OCI-LY7 (cell line): Measurements from ENCODE around the gene ATP5PD. TPM values are rescaled to one million over a fixed set of nuclear protein-coding genes. Genes with fewer than 3 reads are reported as not detected.

Experiments
- BruUV-seq: library from RNA; stranded (reverse); fragments of 400-500 nt; replicated peaks from 2 replicates; lab custom pipeline; 2021; lab: Mats Ljungman, UMichigan
- CTCF ChIA-PET: fragments of 300-600 bp; sonication (Branson Sonifier 250); formaldehyde crosslinking; loops from one replicate; lab custom pipeline; 2022; ENCODE audit warnings: antibody characterized with exemption; ENCODE audit not compliant: unreplicated experiment; lab: Charles Lee
- POLR2A ChIA-PET: fragments of 300-600 bp; sonication (Branson Sonifier 250); formaldehyde crosslinking; loops from one replicate; lab custom pipeline; 2022; ENCODE audit warnings: antibody characterized with exemption; lab: Charles Lee
- DNase-seq: peaks from one replicate; pipeline ENCODE4 v3.0.0-alpha.2; 2015; ENCODE audit warnings: low spot score
- H2AFZ ChIP-seq: fragments of 200-600 bp; sonication (generic), shearing (Covaris generic); 2 replicates; pipeline ENCODE4 v1.6.1; 2014; ENCODE audit warnings: mild to moderate bottlenecking, antibody characterized with exemption, low read length, moderate library complexity
- H3K27ac ChIP-seq: fragments of 200-600 bp; sonication (generic); 2 replicates; pipeline ENCODE4 v1.5.1; 2014; ENCODE audit warnings: mixed run types, low read depth, mild to moderate bottlenecking, moderate library complexity, low read length, inconsistent platforms; ENCODE audit not compliant: poor library complexity, severe bottlenecking
- H3K36me3 ChIP-seq: fragments of 200-600 bp; sonication (generic); 2 replicates; pipeline ENCODE4 v1.6.1; 2014; ENCODE audit warnings: mild to moderate bottlenecking, antibody characterized with exemption, low read length, moderate library complexity, mixed read lengths; ENCODE audit not compliant: insufficient read depth
- H3K4me1 ChIP-seq: fragments of 200-600 bp; sonication (generic); 2 replicates; pipeline ENCODE4 v1.5.1; 2014; ENCODE audit warnings: mild to moderate bottlenecking, low read length; ENCODE audit not compliant: insufficient read depth, poor library complexity, severe bottlenecking
- H3K4me2 ChIP-seq: fragments of 200-600 bp; sonication (generic); 2 replicates; pipeline ENCODE4 v1.6.1; 2014; ENCODE audit warnings: mild to moderate bottlenecking, low read length
- H3K4me3 ChIP-seq: fragments of 200-600 bp; sonication (generic); 2 replicates; pipeline ENCODE4 v1.5.1; 2014; ENCODE audit warnings: mild to moderate bottlenecking, low read depth, low read length; ENCODE audit not compliant: poor library complexity, severe bottlenecking
- H3K79me2 ChIP-seq: fragments of 200-600 bp; sonication (generic); 2 replicates; pipeline ENCODE4 v1.6.1; 2016; ENCODE audit warnings: low read depth, mild to moderate bottlenecking, low read length, moderate library complexity, mixed read lengths; ENCODE audit not compliant: insufficient read depth
- H3K9me2 ChIP-seq: fragments of 200-600 bp; sonication (generic); 2 replicates; pipeline ENCODE4 v1.6.1; 2016; ENCODE audit warnings: mild to moderate bottlenecking, low read length, mixed read lengths; ENCODE audit not compliant: insufficient read depth
- H3K9me3 ChIP-seq: fragments of 200-600 bp; sonication (generic); 2 replicates; pipeline ENCODE4 v1.6.1; 2014; ENCODE audit warnings: mild to moderate bottlenecking, mixed run types, low read length, mixed read lengths
- H4K20me1 ChIP-seq: fragments of 200-600 bp; sonication (generic); 2 replicates; pipeline ENCODE4 v1.6.1; 2014; ENCODE audit warnings: mild to moderate bottlenecking, antibody characterized with exemption, low read length, moderate library complexity, mixed read lengths; ENCODE audit not compliant: insufficient read depth
- EZH2phosphoT487 ChIP-seq: fragments of 200-600 bp; sonication (generic); IDR thresholded peaks from 2 replicates; pipeline ENCODE4 v1.6.1; 2018; ENCODE audit warnings: low read depth, borderline replicate concordance, mild to moderate bottlenecking, mixed run types, antibody characterized with exemption, low read length, moderate library complexity, mixed read lengths
- intact Hi-C: fragments of 100-400 bp; cut with micrococcal nuclease; formaldehyde crosslinking; loops from one replicate; pipeline ENCODE4 v1.10.0; 2022; ENCODE audit not compliant: unreplicated experiment
- total RNA-seq, 2 experiments: library from RNA; depleted of rRNA in 1 of 2; stranded (reverse); fragments of >200 nt in 1 of 2; shearing (Covaris generic) in 1 of 2; gene quantifications; 2 replicates each; pipeline ENCODE4 v1.2.3, GENCODE V29; 2014 to 2022
- TF ChIP-seq, protein P1 (sequence below): fragments of 200-600 bp; sonication (generic); conservative IDR thresholded peaks from 2 replicates; pipeline ENCODE4 v1.5.1; 2014; ENCODE audit warnings: mild to moderate bottlenecking, antibody characterized with exemption, low read length, moderate library complexity, mixed read lengths

The ATP5PD gene
- total RNA-seq, 2 experiments from 2014 or later = 301 to 317 TPM

DNA sequence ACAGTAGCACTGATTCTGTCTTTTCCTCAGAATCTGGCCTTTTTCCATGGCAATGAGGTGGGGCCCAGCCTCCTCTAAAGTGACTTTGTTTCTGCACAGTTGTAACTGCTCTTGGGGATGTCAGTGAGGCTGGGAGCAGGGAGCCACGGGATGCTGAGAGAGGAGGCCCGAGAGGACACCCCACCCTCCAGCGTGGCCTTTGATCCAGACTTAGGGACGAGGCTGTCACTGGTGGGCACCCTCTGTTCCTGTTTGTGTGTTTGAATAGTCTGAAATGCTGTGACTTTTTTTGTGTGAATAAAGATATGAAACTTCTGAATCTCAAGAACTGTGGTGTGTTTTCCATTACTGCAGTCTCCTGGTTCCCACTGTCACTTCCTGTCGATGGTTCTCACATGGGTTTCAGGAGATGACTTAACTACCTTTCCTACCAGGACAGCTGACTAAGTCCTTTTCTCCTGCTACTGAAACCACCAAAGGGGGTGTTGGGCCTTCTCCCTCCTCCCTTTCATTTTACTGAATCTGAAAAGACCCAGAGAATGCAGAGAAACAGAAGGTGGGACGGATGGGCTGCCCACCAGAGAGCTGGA is 18.9 kb upstream of the ATP5PD start:
- Histone ChIP-seq H3K27ac (no peak overlapping the region), H3K4me3 (no peak overlapping the region), H3K36me3 (peaks cover 47% of the 10 kb centered on the region), H3K4me2 (no peak overlapping the region), H3K9me3 (no peaks in the 10 kb centered on the region), H2AFZ (no peak overlapping the region), H4K20me1 (no peaks in the 10 kb centered on the region), H3K9me2 (no peaks in the 10 kb centered on the region), H3K79me2 (no peaks in the 10 kb centered on the region), H3K4me1 (no peaks in the 10 kb centered on the region)
- BruUV-seq = no TSS peak
- intact Hi-C loops = no loop called here
- no peak for TF ChIP-seq EZH2phosphoT487
- TF ChIP-seq, protein P1, sequence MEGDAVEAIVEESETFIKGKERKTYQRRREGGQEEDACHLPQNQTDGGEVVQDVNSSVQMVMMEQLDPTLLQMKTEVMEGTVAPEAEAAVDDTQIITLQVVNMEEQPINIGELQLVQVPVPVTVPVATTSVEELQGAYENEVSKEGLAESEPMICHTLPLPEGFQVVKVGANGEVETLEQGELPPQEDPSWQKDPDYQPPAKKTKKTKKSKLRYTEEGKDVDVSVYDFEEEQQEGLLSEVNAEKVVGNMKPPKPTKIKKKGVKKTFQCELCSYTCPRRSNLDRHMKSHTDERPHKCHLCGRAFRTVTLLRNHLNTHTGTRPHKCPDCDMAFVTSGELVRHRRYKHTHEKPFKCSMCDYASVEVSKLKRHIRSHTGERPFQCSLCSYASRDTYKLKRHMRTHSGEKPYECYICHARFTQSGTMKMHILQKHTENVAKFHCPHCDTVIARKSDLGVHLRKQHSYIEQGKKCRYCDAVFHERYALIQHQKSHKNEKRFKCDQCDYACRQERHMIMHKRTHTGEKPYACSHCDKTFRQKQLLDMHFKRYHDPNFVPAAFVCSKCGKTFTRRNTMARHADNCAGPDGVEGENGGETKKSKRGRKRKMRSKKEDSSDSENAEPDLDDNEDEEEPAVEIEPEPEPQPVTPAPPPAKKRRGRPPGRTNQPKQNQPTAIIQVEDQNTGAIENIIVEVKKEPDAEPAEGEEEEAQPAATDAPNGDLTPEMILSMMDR = no peak
- DNase-seq = no peak
- POLR2A ChIA-PET = interaction anchor here (0.7 kb wide), 1 partner anchor 89 kb away, joined by 5 read pairs; no protein-coding TSS in a partner anchor
- CTCF ChIA-PET = no interaction called here

DNA sequence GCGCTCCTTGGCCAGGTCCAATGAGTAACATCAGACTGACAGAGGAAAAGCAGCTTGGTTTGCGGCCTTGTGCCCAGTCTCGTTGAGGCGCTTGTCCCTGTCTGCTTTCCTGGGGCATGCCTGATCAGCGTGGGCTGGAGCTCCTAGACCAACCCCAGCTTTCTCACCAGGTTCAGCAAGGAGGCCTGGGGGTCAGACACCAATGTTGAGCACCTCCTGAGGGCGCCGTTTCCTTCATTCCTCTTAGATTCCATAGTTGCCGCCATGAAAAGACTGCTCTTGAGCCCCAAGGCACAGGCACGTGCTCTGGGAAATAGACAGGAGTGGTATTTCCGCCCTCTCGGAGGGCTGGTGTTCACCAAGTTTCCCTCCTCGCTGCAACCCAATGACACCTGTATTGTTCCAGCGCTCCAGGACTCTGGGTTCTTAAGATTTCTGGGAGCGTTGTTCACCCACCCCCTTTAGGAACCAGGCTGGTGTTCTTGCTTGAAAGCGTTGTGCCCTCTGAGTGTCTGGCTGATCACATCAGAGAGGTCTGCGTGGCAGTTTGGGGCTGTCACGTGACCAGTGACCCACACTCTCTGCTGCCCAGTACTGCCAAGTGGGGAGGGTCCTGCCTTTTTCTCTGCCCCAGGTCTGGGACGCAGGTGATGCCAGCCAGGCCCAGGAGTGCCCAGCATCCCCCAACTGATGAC is 18.2 kb upstream of the ATP5PD start:
- Histone ChIP-seq H2AFZ (no peak overlapping the region), H4K20me1 (no peaks in the 10 kb centered on the region), H3K9me3 (no peaks in the 10 kb centered on the region), H3K36me3 (peaks cover 51% of the 10 kb centered on the region), H3K9me2 (no peaks in the 10 kb centered on the region), H3K79me2 (no peaks in the 10 kb centered on the region), H3K4me2 (no peak overlapping the region), H3K4me3 (no peak overlapping the region), H3K27ac (no peak overlapping the region), H3K4me1 (no peaks in the 10 kb centered on the region)
- intact Hi-C loops = no loop called here
- DNase-seq = no peak
- BruUV-seq = TSS peak; percentile 57
- ChIA-PET CTCF (interaction anchor here (1.1 kb wide), 1 partner anchor 27 kb away, joined by 3 read pairs; no protein-coding TSS in a partner anchor), POLR2A (interaction anchor here (1.4 kb wide), 1 partner anchor 11 kb away, joined by 5 read pairs; no protein-coding TSS in a partner anchor)
- TF ChIP-seq, protein P1 = no peak
- TF ChIP-seq EZH2phosphoT487 = no peak
